GM23338 (cell line): ENCODE results near the gene ARHGEF3. TPM values are rescaled to one million over a fixed set of nuclear protein-coding genes. Genes with fewer than 3 reads are reported as not detected.

ENCODE experiments used
- ATAC-seq: fragments of 200-7000 bp; cut with Tn5 transposase; 3 replicates; pipeline ENCODE4 v1.9.1; 2020
- DNase-seq: peaks from one replicate; pipeline ENCODE4 v3.0.0-alpha.2; 2015; ENCODE audit warnings: low spot score
- H2AFZ ChIP-seq: fragments of 200-600 bp; sonication (generic); 2 replicates; pipeline ENCODE4 v1.8.0; 2016; ENCODE audit warnings: antibody characterized with exemption, mild to moderate bottlenecking, moderate library complexity
- H3F3A ChIP-seq: fragments of 200-600 bp; sonication (generic); replicated peaks from 2 replicates; pipeline ENCODE4 v1.8.0; 2017; ENCODE audit warnings: antibody characterized with exemption, mixed run types, low read depth
- H3K27ac ChIP-seq: fragments of 200-600 bp; sonication (generic); 2 replicates; pipeline ENCODE4 v1.6.1; 2016; ENCODE audit warnings: low read depth
- H3K27me3 ChIP-seq: fragments of 200-600 bp; sonication (generic); 2 replicates; pipeline ENCODE4 v1.8.0; 2016; ENCODE audit warnings: mild to moderate bottlenecking, mixed run types, moderate library complexity; ENCODE audit not compliant: insufficient read depth
- H3K36me3 ChIP-seq: fragments of 200-600 bp; sonication (generic); 2 replicates; pipeline ENCODE4 v1.8.0; 2016; ENCODE audit warnings: mild to moderate bottlenecking; ENCODE audit not compliant: insufficient read depth
- H3K4me1 ChIP-seq: fragments of 200-600 bp; sonication (generic); 2 replicates; pipeline ENCODE4 v1.8.0; 2016; ENCODE audit warnings: mild to moderate bottlenecking, moderate library complexity; ENCODE audit not compliant: insufficient read depth
- H3K4me2 ChIP-seq: fragments of 200-600 bp; sonication (generic); 2 replicates; pipeline ENCODE4 v1.7.1; 2017; ENCODE audit warnings: mixed run types
- H3K4me3 ChIP-seq: fragments of 200-600 bp; sonication (generic); 2 replicates; pipeline ENCODE4 v1.6.1; 2016; ENCODE audit warnings: mixed run types
- H3K79me2 ChIP-seq: fragments of 200-600 bp; sonication (generic); replicated peaks from 2 replicates; pipeline ENCODE4 v1.8.0; 2017; ENCODE audit warnings: mild to moderate bottlenecking; ENCODE audit not compliant: insufficient read depth
- H3K9me2 ChIP-seq: fragments of 200-600 bp; sonication (generic); 2 replicates; pipeline ENCODE4 v1.8.0; 2017; ENCODE audit not compliant: insufficient read depth
- H4K20me1 ChIP-seq: fragments of 200-600 bp; sonication (generic); replicated peaks from 2 replicates; pipeline ENCODE4 v1.8.0; 2017; ENCODE audit warnings: mild to moderate bottlenecking; ENCODE audit not compliant: insufficient read depth
- H3K27ac Mint-ChIP-seq: 2 replicates; pipeline ENCODE4 v1.8.0; 2020; ENCODE audit warnings: inconsistent platforms, mild to moderate bottlenecking, moderate library complexity, mixed read lengths
- H3K27me3 Mint-ChIP-seq: 3 replicates; pipeline ENCODE4 v1.8.0; 2022; ENCODE audit warnings: low read depth, mild to moderate bottlenecking, moderate library complexity, mixed read lengths, inconsistent platforms; ENCODE audit not compliant: insufficient read depth, poor library complexity
- H3K36me3 Mint-ChIP-seq: 3 replicates; pipeline ENCODE4 v1.8.0; 2021; ENCODE audit warnings: low read depth, mild to moderate bottlenecking, inconsistent platforms, moderate library complexity, mixed read lengths
- H3K4me1 Mint-ChIP-seq: 3 replicates; pipeline ENCODE4 v1.8.0; 2020; ENCODE audit warnings: mild to moderate bottlenecking, inconsistent platforms, mixed read lengths
- H3K4me3 Mint-ChIP-seq: 3 replicates; pipeline ENCODE4 v1.8.0; 2021; ENCODE audit warnings: moderate library complexity, mild to moderate bottlenecking, inconsistent platforms, mixed read lengths
- H3K9me3 Mint-ChIP-seq: 3 replicates; pipeline ENCODE4 v1.8.0; 2020; ENCODE audit warnings: moderate library complexity, mild to moderate bottlenecking, inconsistent platforms, mixed read lengths
- CREB1 ChIP-seq: fragments of 250-450 bp; sonication (Bioruptor Pico); IDR thresholded peaks from 2 replicates; pipeline ENCODE4 v1.5.0; 2020; ENCODE audit warnings: low read depth, mild to moderate bottlenecking, moderate library complexity
- EZH2 ChIP-seq: fragments of 200-600 bp; sonication (generic); IDR thresholded peaks from one replicate; pipeline ENCODE4 v1.8.0; 2017; ENCODE audit warnings: antibody characterized with exemption, mild to moderate bottlenecking, low read depth; ENCODE audit not compliant: unreplicated experiment
- EZH2phosphoT487 ChIP-seq: fragments of 200-600 bp; sonication (generic); IDR thresholded peaks from one replicate; pipeline ENCODE4 v1.8.1; 2018; ENCODE audit warnings: antibody characterized with exemption; ENCODE audit not compliant: unreplicated experiment
- JUNB ChIP-seq: IDR thresholded peaks from one replicate; pipeline ENCODE4 v1.6.1; 2016; ENCODE audit warnings: antibody characterized with exemption; ENCODE audit not compliant: unreplicated experiment
- POLR2AphosphoS5 ChIP-seq: IDR thresholded peaks from 2 replicates; pipeline ENCODE4 v1.6.1; 2016; ENCODE audit warnings: antibody characterized with exemption, low read depth
- ZNF114 ChIP-seq: fragments of 250-450 bp; sonication (Bioruptor Pico); IDR thresholded peaks from 2 replicates; pipeline ENCODE4 v1.5.0; 2020; ENCODE audit warnings: mild to moderate bottlenecking, moderate library complexity
- ZNF331 ChIP-seq: fragments of 250-450 bp; sonication (Bioruptor Pico); IDR thresholded peaks from 2 replicates; pipeline ENCODE4 v1.5.0; 2020; ENCODE audit warnings: low read depth, mild to moderate bottlenecking, moderate library complexity
- polyA plus RNA-seq: library from polyadenylated mRNA; unstranded; fragments of >200 nt; fragmentation: Nextera tagmentation; extraction: Ambion mirVana; gene quantifications from 2 replicates; pipeline ENCODE4 v1.2.1, GENCODE V29; 2016
- total RNA-seq: library from RNA; depleted of rRNA; stranded (reverse); fragments of >200 nt; shearing (Covaris generic); gene quantifications from 2 replicates; pipeline ENCODE4 v1.2.3, GENCODE V29; 2014
- TF ChIP-seq, protein P1 (sequence below): fragments of 250-450 bp; sonication (Bioruptor Pico); IDR thresholded peaks from 2 replicates; pipeline ENCODE4 v1.5.0; 2020; ENCODE audit warnings: mild to moderate bottlenecking, moderate library complexity
- TF ChIP-seq, protein P2 (sequence below), 2 experiments: fragments of 200-600 bp in 1 of 2; sonication (generic) in 1 of 2; conservative IDR thresholded peaks; 2 replicates each; pipeline versions ENCODE4 v1.5.1 to v1.6.1; 2016 to 2017; ENCODE audit warnings: antibody characterized with exemption in 2 of 2, low read depth in 2 of 2, mild to moderate bottlenecking in 2 of 2, moderate library complexity in 1 of 2
- TF ChIP-seq, protein P3 (sequence below): IDR thresholded peaks from 2 replicates; pipeline ENCODE4 v1.6.1; 2016; ENCODE audit warnings: antibody characterized with exemption

Gene ARHGEF3
- total and polyA plus RNA-seq, 2 experiments from 2014 or later: 5.0 to 5.1 TPM

DNA sequence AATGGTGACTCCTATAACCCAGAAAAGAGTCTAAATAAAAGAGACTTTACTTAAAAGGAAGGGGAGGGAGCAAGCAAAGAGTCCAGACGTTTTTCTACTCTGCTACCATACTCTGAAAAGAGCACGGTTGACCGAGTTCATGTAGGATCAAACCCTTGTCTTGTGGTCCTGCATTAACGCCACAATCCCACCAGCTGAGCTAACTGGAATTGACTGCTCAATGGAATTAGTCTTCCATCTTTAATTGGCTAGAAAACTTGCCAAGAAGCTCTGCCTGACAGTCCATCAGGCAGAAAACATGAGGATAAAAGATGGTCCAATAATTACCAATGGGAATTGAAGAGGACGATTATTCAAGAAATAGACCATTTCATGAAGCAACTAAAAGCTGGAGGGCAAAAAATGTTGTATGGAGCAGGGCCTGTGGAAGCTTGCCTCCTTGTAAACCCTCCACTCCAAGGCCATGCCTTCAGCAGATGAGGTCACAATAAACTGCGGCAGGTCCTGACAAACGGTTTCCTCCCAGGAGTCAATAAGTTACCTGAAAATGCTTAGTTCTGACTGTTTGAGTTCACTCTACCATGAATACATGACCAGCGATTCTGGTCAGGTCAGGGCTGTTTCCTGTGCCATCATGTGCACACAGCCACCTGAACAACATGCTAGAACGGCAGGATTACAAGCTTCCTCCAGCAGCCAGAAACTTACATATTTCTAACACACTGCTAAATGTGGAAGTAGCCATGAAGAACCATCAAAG is 35.6 kb upstream of the ARHGEF3 start (continued):
- TF ChIP-seq, protein P1, sequence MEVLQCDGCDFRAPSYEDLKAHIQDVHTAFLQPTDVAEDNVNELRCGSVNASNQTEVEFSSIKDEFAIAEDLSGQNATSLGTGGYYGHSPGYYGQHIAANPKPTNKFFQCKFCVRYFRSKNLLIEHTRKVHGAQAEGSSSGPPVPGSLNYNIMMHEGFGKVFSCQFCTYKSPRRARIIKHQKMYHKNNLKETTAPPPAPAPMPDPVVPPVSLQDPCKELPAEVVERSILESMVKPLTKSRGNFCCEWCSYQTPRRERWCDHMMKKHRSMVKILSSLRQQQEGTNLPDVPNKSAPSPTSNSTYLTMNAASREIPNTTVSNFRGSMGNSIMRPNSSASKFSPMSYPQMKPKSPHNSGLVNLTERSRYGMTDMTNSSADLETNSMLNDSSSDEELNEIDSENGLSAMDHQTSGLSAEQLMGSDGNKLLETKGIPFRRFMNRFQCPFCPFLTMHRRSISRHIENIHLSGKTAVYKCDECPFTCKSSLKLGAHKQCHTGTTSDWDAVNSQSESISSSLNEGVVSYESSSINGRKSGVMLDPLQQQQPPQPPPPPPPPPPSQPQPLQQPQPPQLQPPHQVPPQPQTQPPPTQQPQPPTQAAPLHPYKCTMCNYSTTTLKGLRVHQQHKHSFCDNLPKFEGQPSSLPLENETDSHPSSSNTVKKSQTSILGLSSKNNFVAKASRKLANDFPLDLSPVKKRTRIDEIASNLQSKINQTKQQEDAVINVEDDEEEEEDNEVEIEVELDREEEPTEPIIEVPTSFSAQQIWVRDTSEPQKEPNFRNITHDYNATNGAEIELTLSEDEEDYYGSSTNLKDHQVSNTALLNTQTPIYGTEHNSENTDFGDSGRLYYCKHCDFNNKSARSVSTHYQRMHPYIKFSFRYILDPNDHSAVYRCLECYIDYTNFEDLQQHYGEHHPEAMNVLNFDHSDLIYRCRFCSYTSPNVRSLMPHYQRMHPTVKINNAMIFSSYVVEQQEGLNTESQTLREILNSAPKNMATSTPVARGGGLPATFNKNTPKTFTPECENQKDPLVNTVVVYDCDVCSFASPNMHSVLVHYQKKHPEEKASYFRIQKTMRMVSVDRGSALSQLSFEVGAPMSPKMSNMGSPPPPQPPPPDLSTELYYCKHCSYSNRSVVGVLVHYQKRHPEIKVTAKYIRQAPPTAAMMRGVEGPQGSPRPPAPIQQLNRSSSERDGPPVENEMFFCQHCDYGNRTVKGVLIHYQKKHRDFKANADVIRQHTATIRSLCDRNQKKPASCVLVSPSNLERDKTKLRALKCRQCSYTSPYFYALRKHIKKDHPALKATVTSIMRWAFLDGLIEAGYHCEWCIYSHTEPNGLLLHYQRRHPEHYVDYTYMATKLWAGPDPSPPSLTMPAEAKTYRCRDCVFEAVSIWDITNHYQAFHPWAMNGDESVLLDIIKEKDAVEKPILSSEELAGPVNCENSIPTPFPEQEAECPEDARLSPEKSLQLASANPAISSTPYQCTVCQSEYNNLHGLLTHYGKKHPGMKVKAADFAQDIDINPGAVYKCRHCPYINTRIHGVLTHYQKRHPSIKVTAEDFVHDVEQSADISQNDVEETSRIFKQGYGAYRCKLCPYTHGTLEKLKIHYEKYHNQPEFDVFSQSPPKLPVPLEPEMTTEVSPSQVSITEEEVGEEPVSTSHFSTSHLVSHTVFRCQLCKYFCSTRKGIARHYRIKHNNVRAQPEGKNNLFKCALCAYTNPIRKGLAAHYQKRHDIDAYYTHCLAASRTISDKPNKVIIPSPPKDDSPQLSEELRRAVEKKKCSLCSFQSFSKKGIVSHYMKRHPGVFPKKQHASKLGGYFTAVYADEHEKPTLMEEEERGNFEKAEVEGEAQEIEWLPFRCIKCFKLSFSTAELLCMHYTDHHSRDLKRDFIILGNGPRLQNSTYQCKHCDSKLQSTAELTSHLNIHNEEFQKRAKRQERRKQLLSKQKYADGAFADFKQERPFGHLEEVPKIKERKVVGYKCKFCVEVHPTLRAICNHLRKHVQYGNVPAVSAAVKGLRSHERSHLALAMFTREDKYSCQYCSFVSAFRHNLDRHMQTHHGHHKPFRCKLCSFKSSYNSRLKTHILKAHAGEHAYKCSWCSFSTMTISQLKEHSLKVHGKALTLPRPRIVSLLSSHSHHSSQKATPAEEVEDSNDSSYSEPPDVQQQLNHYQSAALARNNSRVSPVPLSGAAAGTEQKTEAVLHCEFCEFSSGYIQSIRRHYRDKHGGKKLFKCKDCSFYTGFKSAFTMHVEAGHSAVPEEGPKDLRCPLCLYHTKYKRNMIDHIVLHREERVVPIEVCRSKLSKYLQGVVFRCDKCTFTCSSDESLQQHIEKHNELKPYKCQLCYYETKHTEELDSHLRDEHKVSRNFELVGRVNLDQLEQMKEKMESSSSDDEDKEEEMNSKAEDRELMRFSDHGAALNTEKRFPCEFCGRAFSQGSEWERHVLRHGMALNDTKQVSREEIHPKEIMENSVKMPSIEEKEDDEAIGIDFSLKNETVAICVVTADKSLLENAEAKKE (CRISPR knock-in tag): no peak

DNA sequence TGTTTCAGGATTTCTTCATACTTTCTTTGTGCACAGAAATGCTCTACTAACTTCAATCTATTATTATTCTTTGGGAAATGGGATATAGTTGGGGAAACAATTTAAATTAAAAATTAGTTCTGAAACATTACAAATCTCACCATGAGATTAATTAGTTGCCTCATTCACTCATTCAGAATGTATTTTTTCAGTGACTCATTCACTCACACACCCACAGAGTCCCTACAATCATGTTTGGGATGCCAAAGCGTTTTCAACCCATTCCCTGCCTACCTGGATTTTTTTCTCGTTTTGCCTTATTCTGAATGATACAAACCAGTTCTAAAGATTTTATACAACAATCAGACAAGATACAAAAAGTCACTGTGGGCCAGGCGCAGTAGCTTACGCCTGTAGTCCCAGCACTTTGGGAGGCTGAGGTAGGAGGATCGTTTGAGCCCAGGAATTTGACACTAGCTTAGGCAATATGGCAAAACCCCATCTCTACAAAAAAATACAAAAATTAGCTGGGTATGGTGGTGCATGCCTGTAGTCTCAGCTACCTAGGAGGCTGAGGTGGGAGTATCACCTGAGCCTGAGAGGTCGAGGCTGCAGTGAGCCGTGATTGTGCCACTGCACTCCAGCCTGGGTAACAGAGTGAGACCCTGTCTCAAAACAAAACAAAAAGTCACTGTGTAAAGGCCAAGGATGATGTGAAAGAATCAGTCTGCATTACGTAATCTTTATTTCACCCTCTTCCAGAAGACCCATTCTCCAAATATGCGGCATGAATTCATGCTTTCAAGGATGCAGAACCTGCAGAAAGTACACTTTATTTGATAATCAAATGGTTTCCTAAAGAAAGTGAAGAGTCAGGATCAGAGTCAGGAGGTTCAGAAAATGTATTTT is 34.8 kb upstream of the ARHGEF3 start:
- no peaks in the 10 kb centered on the region for H3K4me1 ChIP-seq
- Mint-ChIP-seq H3K4me1 (peaks cover 11% of the 10 kb centered on the region; the same call in 2 of the 3 replicates), H3K27me3 (peaks cover 7% of the 10 kb centered on the region), H3K36me3 (no peaks in the 10 kb centered on the region), H3K27ac (no peak overlapping the region), H3K4me3 (no peak overlapping the region), H3K9me3 (no peaks in the 10 kb centered on the region)
- H3F3A ChIP-seq: no peaks in the 10 kb centered on the region
- no peaks in the 10 kb centered on the region for H3K27me3 ChIP-seq
- no peak overlapping the region for H2AFZ ChIP-seq
- ATAC-seq: no peak
- no peaks in the 10 kb centered on the region for H4K20me1 ChIP-seq
- H3K36me3 ChIP-seq: no peaks in the 10 kb centered on the region
- no peak overlapping the region for H3K27ac ChIP-seq
- H3K4me3 ChIP-seq: no peak overlapping the region
- no peaks in the 10 kb centered on the region for H3K79me2 ChIP-seq
- H3K4me2 ChIP-seq: no peak overlapping the region
- DNase-seq: no peak
- H3K9me2 ChIP-seq: no peaks in the 10 kb centered on the region
- TF ChIP-seq ZNF331: no peak
- TF ChIP-seq, protein P2, sequence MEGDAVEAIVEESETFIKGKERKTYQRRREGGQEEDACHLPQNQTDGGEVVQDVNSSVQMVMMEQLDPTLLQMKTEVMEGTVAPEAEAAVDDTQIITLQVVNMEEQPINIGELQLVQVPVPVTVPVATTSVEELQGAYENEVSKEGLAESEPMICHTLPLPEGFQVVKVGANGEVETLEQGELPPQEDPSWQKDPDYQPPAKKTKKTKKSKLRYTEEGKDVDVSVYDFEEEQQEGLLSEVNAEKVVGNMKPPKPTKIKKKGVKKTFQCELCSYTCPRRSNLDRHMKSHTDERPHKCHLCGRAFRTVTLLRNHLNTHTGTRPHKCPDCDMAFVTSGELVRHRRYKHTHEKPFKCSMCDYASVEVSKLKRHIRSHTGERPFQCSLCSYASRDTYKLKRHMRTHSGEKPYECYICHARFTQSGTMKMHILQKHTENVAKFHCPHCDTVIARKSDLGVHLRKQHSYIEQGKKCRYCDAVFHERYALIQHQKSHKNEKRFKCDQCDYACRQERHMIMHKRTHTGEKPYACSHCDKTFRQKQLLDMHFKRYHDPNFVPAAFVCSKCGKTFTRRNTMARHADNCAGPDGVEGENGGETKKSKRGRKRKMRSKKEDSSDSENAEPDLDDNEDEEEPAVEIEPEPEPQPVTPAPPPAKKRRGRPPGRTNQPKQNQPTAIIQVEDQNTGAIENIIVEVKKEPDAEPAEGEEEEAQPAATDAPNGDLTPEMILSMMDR (conservative IDR thresholded peaks at IDR 0.05; ENCODE audit: low read depth in 2 of 2): no peak
- no peak for TF ChIP-seq ZNF114
- TF ChIP-seq, protein P3, sequence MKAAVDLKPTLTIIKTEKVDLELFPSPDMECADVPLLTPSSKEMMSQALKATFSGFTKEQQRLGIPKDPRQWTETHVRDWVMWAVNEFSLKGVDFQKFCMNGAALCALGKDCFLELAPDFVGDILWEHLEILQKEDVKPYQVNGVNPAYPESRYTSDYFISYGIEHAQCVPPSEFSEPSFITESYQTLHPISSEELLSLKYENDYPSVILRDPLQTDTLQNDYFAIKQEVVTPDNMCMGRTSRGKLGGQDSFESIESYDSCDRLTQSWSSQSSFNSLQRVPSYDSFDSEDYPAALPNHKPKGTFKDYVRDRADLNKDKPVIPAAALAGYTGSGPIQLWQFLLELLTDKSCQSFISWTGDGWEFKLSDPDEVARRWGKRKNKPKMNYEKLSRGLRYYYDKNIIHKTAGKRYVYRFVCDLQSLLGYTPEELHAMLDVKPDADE: no peak
- no peak for TF ChIP-seq POLR2AphosphoS5
- no peak for TF ChIP-seq EZH2
- no peak for TF ChIP-seq EZH2phosphoT487
- no peak for TF ChIP-seq CREB1 (CRISPR knock-in tag)
- TF ChIP-seq JUNB: no peak
